ENCODE data around the gene ATF7IP2. TPM values are rescaled to one million over a fixed set of nuclear protein-coding genes. Genes with fewer than 3 reads are reported as not detected.

Gene ATF7IP2
- total RNA-seq, 1 donor from 2014 or later = 6.1 TPM

DNA sequence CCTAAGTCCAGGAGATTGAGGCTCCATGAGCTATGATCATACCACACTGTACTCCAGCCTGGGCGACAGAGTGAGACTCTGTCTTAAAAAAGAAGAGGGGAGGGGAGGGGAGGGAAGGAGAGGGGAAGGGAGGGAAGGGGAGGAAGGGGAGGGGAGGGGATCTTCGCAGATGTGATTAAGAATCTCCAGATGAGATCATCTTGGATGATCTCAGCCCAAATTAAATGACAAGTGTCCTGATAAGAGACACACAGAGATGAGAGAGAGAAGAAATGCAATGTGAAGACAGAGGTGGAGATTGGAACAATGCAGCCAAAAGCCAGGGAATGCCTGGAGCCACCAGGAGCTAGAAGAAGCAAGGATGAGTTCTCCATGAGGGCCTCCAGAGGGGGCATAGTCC lies 124.4 kb downstream of the ATF7IP2 start:
- no peak for DNase-seq (ENCODE audit: low read depth, low spot score)

DNA sequence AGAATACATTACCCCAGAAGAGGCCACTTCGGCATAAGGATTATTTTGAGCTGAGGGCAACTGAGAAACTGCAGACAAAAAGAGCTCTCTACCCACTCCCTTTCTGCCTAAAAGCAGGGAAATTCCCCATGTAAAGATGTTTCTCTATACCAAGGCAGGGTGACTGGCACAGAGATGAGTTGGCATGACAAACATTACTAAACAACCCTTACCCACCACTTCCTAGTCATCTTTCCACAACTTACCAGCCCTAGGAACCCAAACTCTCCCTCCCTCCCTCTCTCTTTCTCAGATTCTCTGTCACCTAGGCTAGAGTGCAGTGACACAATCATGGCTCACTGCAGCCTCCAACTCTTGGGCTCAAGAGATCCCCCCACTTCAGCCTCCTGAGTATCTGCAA lies 126.0 kb downstream of the ATF7IP2 start:
- no peak for DNase-seq (ENCODE audit: low read depth, low spot score)

DNA sequence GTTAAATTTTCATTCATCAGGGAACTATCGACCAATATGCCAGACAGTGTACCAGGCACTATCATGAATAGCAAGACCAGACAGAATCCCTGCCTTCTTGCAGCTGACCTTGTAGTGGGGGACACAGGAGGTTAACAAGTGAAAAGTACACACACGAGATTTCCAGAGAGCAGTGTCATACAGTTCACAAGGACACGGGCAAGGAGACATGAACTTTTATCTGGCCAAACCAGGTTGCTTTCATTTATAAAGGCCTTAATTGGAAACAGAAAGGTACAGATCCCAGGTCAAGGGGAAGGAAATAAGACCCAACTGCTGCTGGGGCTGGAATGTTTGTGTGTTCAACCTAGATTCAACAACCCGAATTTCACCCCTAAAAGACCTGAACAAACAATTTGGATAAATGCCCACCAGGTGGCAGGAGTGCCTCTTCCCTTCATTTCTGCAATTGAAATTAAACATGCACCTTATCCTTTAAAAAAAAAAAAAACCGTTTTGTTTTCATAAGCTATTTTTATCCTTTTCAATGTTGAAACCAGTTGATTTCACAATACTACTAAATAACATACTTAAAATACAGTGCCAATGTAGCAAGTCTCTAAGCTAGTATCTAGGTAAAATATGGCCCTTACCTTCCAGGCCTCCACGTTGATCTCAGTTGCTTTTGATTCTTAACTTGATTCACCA lies 128.7 kb downstream of the ATF7IP2 start:
- DNase-seq (ENCODE audit: low read depth, low spot score) = no peak

DNA sequence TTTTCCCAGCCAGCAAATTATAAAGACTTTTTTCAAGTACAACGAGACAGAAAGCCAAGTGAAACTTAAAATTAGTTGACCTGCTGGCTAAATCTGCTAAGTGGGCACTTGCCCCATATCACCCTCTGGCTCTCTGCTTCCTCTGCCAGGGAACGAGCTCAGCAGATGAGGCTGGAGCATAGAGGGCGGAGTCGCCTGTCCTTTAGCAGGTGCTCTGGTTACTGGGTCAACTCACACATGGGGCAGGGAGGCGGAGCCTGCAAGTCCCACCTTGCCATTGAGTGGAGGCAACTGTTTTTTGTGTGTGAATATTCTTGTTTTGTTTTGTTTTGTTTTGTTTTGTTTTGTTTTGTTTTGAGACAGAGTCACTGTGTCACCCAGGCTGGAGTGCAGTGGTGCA lies 132.0 kb downstream of the ATF7IP2 start:
- no peak for DNase-seq (ENCODE audit: low read depth, low spot score)

DNA sequence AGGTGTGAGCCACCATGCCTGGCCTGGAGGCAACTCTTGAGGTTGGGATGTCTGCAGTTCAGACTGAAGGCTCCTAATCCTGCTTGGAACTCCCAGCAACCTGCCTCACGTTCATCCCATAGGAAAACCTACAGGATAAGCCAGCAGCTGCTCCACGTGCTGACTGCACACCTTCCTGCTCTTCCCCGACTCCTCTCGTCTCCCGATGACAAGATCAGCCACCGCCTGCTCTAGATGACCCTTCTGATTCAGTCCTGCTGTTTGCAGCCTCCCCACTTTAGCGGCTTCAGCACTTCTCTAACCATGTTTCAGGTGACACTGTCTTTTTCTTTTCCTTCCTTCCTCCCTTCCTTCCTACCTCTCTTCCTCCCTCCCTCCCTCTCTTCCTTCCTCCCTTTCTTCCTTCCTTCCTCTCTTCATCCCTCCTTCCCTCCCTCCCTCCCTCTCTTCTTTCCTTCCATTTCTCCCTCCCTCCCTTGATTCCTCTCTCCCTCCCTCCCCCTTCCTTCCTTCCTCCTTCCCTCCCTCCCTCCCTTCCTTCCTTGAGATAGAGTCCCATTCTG lies 132.7 kb downstream of the ATF7IP2 start:
- no peak for DNase-seq (ENCODE audit: low read depth, low spot score)

DNA sequence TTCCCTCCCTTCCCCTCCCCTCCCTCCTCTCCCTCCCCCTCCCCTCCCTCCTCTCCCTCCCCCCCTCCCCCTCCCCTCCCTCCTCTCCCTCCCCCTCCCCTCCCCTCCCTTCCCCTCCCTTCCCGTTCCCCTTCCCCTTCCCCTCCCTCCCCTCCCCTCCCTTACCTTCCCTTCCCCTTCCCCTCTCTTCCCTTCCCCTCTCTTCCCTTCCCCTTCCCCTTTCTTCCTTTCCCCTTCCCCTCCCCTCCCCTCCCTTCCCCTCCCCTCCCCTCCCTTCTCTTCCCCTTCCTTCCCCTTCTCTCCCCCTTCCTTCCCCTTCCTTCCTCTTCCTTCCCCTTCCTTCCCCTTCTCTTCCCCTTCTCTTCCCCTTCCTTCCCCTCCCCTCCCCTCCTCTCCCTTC lies 133.4 kb downstream of the ATF7IP2 start:
- DNase-seq (ENCODE audit: low read depth, low spot score) = no peak

DNA sequence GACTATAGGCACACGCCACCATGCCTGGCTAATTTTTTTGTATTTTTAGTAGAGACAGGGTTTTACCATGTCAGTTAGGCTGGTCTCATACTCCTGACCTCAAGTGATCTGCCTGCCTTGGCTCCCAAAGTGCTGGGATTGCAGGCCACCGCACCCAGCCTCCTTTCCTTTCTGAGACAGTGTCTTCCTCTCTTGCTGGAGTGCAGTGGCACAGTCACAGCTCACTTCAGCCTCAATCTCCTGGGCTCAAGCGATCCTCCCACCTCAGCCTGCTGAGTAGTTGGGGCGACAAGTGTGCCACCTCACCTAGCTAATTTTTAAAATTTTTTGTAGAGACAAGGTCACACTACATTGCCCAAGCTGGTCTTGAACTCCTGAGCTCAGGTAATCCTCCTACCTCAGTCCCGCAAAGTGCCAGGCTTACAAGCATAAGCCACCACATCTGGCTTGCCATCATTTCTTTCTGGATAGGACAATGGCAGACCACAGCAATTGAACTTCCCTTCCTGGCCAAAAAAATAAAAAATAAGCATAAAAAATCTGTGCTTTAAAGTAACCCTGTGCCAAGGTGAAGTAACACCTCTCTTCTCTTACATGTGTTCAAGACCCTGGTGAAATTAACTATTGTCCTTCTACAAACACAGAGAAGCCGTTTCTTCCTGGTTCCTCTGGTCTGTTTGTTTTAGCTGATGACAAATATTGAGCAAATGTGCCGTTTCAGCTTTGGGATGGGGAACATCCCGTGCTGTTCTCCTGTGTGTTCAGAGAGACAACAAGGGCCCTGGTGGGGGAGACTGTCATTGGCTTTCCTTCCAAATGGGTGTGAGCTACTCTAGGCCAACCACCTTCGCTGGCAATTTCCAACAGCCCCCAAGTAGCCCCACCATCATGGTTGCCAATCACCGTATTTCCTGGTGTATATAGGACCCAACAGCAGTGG lies 134.3 kb downstream of the ATF7IP2 start:
- no peak for DNase-seq (ENCODE audit: low read depth, low spot score)

DNA sequence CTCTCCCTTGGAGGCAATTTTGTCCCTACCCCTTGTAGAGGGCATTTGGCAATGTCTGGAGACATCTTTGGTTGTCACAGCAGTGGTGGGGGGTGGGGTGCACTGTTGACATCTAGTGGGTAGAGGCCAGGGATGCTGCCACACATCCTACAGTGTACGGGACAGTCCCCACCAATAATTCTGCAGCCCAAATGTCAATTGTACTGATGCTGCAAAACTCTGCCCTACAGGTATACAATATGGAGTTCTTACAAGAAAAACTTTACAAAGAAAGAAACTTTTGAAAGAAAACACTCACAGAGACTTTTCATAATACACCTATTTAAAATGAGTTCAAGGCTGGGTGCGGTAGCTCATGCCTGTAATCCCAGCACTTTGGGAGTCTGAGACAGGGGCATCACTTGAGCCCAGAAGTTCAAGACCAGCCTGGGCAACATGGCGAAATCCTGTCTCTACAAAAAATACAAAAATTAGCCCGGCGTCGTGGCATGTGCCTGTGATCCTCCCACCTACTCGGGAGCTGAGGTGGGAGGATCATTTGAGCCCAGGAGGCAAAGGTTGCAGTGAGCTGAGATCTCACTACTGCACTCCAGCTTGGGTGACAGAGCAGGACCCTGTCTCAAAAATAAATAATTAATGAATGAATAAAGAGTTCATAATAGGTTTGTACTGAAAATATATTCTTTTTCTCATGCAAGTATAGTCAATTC lies 135.2 kb downstream of the ATF7IP2 start:
- no peak for DNase-seq (ENCODE audit: low read depth, low spot score)

DNA sequence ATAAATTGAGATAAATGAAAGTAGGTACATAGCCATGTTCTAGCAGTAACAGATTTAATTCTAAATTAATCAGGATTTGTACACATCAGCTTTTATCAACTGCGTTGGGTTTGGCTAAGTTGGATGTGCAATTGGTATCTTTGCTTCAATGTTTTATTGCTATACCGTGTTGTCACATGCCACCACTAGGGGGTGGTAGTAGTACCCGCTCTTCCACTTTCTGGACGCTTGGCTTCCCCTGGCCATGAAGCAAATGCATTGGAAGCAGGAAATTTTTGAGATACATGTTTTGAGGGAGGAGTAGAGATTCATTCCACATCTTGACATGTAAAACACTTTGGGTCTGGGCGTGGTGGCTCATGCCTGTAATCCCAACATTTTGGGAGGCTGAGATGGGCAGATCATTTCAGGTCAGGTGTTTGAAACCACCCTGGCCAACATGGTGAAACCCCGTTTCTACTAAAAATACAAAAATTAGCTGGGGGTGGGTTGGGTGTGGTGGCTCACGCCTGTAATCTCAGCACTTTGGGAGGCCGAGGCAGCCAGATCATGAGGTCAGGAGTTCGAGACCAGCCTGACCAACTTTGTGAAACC lies 135.9 kb downstream of the ATF7IP2 start:
- no peak for DNase-seq (ENCODE audit: low read depth, low spot score)

DNA sequence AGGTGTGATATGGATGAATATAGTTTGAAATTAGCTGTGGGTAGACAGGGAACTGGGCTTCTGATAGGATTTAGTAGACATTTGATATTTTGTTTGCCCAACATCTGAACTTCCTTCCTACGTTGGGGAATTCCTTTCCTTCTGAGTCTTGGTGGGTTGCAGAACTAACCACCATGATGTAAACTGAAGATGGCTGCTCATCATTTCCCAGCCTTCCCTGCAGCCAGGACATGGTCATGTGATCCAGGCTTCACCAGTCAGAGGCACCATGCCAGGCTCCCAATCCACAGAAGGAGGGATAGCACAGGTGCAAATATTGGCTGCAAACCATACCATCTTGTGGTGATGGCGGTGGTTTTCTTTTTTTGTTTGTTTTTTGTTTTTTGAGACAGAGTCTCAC lies 137.1 kb downstream of the ATF7IP2 start:
- DNase-seq (ENCODE audit: low read depth, low spot score) = no peak

DNA sequence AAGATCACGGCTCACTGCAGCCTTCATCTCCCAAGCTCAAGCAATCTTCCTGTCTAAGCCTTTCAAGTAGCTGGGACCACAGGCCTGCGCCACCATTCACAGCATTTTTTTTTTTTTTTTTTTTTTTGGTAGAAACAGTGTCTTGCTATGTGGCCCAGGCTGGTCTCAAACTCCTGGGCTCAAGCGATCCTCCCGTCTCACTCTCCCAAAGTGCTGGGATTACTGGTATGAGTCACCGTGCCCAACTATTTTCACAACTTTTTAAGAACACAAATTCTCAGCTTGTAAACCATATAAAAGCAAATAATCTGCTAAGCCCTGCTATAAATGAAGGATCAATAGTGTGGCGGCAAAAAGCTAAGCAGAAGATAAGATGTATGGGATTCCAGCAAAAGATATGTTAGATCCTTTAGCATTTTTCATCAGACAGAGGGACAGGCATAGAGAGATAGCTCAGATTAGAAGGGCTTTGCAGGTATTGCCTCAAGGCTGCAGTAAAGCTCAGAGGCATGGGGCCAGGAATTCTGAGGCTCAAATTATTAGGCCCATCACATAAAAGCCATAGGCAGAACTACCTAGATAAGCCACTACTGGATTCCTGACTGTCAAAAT lies 139.5 kb downstream of the ATF7IP2 start:
- no peak for DNase-seq (ENCODE audit: low read depth, low spot score)

DNA sequence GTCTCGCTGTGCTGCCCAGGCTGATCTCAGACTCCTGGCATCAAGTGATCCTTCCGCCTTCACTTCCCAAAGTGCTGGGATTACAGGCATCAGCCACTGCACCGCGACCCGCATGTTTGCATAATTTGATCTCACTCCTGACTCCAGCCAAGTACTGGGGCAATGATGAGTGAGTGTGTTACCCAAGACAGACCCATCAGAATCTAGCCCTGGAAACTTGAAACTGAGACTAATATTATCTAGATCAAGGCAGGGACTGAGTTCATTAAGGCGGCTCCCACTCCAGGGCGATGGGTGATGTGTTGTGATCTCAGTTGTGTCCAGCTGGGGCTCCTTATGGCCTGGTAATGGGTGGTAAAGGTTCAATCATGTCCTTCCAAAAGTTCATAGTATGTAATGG lies 141.1 kb downstream of the ATF7IP2 start:
- no peak for DNase-seq (ENCODE audit: low read depth, low spot score)

DNA sequence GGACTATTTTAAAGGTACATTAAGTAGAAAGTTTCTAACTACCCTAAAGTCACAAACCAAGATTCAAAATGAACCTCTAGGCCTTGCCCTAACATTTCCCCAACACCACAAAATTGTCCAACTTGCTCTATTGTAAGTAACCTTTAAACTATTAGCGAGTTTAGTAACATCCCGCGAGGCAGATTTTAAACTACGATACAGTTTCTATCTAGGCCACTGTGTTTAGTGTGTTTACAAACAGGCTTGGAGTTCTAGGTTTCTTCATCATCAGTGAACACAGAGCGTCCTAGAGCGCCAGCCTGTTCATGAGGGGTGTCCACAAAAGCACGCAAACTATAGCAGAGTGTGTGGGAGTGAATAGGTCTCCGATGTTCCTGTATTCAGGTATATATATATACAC lies 142.8 kb downstream of the ATF7IP2 start:
- DNase-seq (ENCODE audit: low read depth, low spot score) = no peak

DNA sequence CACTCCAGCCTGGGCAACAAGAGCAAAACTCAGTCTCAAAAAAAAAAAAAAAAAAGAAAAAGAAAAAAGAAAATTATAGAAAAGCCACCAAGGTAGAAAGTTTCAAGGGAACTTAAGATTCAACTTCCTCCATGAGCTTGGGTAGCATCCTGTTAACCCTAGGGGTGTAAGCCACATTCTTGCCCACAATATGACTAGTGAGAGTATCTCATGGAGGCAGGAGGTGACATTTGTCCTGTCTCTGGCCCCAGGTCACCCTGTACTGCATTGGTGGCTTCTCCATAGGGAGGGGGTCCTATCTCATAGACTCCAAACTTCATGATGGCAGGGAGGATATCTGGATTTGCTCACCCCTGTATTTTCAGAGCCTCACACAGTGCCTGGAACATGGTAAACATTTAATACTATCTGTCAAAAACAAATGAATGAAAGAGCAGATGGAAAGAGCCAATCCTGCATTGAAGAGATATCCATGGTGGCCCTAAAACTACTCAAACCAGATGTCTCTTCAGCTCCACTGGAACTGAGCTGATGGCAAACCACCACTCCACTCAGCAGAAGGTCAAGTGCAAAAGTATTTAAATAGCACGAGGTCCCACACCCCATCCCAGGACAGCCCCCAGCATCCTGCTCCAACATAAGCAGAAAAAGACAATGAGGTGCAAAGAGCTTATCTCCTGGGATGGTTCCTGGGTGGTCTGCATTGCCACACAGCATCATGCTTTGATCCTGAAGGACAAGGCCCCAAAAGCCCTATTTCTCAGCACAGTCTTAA lies 144.2 kb downstream of the ATF7IP2 start:
- no peak for DNase-seq (ENCODE audit: low read depth, low spot score)

DNA sequence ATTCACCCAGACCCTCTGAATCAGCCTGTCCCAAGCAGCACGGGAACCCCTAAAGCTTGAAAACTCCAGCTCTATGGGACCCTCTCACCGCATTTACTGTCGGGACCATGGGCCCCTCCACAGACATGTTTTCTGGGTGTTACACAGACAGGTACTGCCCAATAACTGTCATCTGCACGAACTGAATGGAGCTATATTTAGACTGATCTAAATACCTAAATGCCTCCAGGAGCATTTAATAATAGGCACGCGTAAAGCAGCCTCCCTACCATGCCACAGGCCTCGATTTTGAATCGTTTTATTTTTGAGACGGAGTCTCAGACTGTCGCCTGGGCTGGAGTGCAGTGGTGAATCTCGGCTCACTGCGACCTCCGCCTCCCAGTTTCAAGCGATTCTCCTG lies 144.8 kb downstream of the ATF7IP2 start:
- DNase-seq (ENCODE audit: low read depth, low spot score) = no peak

DNA sequence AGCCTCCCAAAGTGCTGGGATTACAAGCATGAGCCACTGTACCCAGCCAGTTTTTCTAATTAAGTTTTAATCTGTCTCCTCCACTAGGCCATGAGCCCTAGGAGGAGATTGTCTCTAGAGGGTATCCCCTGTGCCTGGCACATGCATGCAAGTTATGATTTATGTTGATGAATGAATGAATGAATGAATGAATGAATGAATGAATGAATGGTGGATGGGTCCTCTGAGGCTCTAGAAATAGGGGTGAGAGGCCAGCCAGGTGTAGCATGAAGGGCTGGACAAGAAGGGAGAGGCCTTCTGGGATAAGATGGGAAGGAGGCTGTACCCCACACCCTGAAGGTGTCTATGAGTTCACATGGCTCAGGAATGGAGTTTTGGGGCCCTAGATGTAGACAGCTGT lies 145.7 kb downstream of the ATF7IP2 start:
- DNase-seq (ENCODE audit: low read depth, low spot score) = no peak
